ENCODE results near the gene FMN1. TPM values are rescaled to one million over a fixed set of nuclear protein-coding genes. Genes with fewer than 3 reads are reported as not detected.

Gene FMN1
- total RNA-seq, 1 experiment from 2014 or later, result 1.2 TPM

DNA sequence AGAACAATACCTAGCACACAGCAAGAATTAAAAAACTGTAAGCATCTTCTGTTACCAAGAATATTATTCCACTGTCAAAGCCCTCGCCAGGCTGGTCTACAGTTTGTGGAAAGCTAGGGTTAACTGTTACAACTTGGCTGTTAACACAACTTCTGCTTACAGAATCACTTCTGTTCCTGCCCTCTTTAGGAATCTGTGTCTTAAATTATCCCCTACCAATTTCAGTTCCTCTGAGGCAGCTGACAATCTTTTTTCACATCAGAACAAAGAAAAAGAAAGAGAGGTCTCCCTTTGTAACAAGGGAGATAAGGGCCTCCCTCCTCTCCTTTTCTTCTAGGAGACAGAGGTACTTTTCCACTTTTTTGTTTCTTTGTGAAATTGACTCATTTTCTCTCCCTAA lies 188.9 kb downstream of the FMN1 start:
- ChIA-PET POLR2A (no interaction called here), CTCF (no interaction called here)
- no peaks in the 10 kb centered on the region for H3K27me3 Mint-ChIP-seq (ENCODE audit: insufficient read depth, unreplicated experiment)
- no TSS peak for BruUV-seq (replicated peaks)
- TF ChIP-seq, protein P1, sequence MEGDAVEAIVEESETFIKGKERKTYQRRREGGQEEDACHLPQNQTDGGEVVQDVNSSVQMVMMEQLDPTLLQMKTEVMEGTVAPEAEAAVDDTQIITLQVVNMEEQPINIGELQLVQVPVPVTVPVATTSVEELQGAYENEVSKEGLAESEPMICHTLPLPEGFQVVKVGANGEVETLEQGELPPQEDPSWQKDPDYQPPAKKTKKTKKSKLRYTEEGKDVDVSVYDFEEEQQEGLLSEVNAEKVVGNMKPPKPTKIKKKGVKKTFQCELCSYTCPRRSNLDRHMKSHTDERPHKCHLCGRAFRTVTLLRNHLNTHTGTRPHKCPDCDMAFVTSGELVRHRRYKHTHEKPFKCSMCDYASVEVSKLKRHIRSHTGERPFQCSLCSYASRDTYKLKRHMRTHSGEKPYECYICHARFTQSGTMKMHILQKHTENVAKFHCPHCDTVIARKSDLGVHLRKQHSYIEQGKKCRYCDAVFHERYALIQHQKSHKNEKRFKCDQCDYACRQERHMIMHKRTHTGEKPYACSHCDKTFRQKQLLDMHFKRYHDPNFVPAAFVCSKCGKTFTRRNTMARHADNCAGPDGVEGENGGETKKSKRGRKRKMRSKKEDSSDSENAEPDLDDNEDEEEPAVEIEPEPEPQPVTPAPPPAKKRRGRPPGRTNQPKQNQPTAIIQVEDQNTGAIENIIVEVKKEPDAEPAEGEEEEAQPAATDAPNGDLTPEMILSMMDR (IDR thresholded peaks at IDR 0.05; ENCODE audit: unreplicated experiment), result no peak
- H3K36me3 Mint-ChIP-seq (ENCODE audit: insufficient read depth, unreplicated experiment), result no peaks in the 10 kb centered on the region
- H3K27ac Mint-ChIP-seq (ENCODE audit: low read depth, unreplicated experiment), result no peak overlapping the region
- no peaks in the 10 kb centered on the region for H3K9me3 Mint-ChIP-seq (ENCODE audit: unreplicated experiment)
- no peaks in the 10 kb centered on the region for H3K4me1 Mint-ChIP-seq (ENCODE audit: insufficient read depth, unreplicated experiment)
- H3K4me3 Mint-ChIP-seq (ENCODE audit: unreplicated experiment), result no peak overlapping the region
- intact Hi-C loops (cut with micrococcal nuclease), result no loop called here
- DNase-seq (ENCODE audit: unreplicated experiment), result no peak

DNA sequence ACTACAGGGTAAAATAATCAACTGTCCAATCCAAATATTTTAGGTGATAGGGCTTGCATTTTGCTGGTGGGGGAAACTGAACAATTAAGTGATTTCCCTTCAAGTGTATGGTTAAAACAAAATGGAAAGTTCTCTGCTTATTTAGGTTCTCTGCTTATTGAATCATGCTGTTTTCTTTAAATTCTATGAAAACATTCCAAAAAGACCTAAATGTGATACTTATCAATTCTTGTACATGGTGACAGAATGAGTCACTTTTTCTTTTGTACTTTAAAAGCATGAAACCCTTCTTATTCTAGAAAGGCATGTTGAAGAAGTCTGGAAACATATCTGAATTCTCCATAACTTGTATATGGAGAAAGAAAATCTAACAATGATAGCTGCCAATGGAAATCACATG lies 192.6 kb downstream of the FMN1 start:
- no peaks in the 10 kb centered on the region for H3K4me1 Mint-ChIP-seq (ENCODE audit: insufficient read depth, unreplicated experiment)
- TF ChIP-seq, protein P1 (IDR thresholded peaks at IDR 0.05; ENCODE audit: unreplicated experiment), result no peak
- CTCF ChIA-PET, result interaction anchor here (0.6 to 6.7 kb wide), 5 partner anchors 66 to 340 kb away, joined by 3 to 89 read pairs (median 3); no protein-coding TSS in a partner anchor
- no peak overlapping the region for H3K27ac Mint-ChIP-seq (ENCODE audit: low read depth, unreplicated experiment)
- POLR2A ChIA-PET, result interaction anchor here (0.8 kb wide), 1 partner anchor 320 kb away, joined by 3 read pairs; no protein-coding TSS in a partner anchor
- H3K4me3 Mint-ChIP-seq (ENCODE audit: unreplicated experiment), result no peak overlapping the region
- no peaks in the 10 kb centered on the region for H3K9me3 Mint-ChIP-seq (ENCODE audit: unreplicated experiment)
- no peak for DNase-seq (ENCODE audit: unreplicated experiment)
- BruUV-seq (replicated peaks), result no TSS peak
- no peaks in the 10 kb centered on the region for H3K27me3 Mint-ChIP-seq (ENCODE audit: insufficient read depth, unreplicated experiment)
- peaks cover 6% of the 10 kb centered on the region for H3K36me3 Mint-ChIP-seq (ENCODE audit: insufficient read depth, unreplicated experiment)
- intact Hi-C loops (cut with micrococcal nuclease), result no loop called here

DNA sequence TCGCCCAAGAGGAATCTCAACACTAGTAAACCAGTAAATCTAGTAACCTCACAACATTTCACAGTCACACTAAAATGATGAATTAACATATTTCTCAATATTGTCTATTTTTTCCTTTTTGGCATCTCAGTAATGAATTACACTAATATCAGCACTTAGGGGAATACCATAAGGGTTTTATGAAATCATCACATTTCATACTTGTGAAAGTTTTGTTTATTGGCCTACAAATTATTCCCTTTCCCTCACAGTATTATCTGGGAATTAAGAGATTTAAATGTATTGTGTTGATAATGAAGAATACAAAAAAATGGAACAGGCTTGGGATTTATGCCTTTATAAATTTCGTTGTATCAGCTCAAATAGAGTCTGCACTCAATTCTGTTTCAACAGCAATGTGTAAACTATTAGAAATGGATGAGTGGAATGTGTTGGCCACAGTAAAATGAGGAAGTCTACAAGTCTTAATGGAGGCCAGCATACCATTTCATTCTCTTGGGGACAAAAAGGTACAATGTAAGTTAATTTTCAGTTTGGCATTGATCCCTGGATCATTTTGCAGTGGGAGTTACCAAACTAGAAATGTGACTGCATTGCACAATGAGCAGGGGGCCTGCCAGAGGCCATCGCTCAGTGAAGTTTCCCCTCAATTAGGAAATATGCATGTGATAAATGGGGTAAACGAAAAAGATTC lies 195.4 kb downstream of the FMN1 start:
- TF ChIP-seq, protein P1 (IDR thresholded peaks at IDR 0.05; ENCODE audit: unreplicated experiment), result no peak
- H3K4me3 Mint-ChIP-seq (ENCODE audit: unreplicated experiment), result no peak overlapping the region
- BruUV-seq (replicated peaks), result no TSS peak
- no peak overlapping the region for H3K27ac Mint-ChIP-seq (ENCODE audit: low read depth, unreplicated experiment)
- H3K4me1 Mint-ChIP-seq (ENCODE audit: insufficient read depth, unreplicated experiment), result no peaks in the 10 kb centered on the region
- intact Hi-C loops (cut with micrococcal nuclease), result no loop called here
- ChIA-PET CTCF (interaction anchor here (2.0 to 6.7 kb wide), 2 partner anchors 154 to 336 kb away, joined by 6 to 89 read pairs; no protein-coding TSS in a partner anchor), POLR2A (no interaction called here)
- H3K36me3 Mint-ChIP-seq (ENCODE audit: insufficient read depth, unreplicated experiment), result peaks cover 6% of the 10 kb centered on the region
- H3K27me3 Mint-ChIP-seq (ENCODE audit: insufficient read depth, unreplicated experiment), result no peaks in the 10 kb centered on the region
- DNase-seq (ENCODE audit: unreplicated experiment), result no peak
- no peaks in the 10 kb centered on the region for H3K9me3 Mint-ChIP-seq (ENCODE audit: unreplicated experiment)

DNA sequence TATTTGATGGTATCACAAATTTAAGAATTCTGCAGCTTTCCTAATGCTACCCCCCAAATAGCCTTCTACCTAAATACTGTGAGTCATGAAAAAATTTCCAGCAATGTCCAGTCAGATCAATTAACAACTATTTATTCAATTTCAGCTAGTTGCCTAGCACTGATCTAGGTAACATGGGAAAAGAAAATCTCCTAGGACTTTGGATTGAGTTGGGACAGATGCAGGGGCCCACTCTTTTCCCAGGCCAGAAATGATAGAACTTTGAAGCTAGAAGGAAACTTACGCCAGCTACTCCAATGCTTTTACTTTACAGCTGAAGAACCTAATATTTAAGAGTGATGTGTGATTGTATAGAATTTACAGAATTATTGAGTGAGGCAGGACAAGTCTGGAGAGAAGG lies 196.3 kb downstream of the FMN1 start:
- TF ChIP-seq, protein P1 (IDR thresholded peaks at IDR 0.05; ENCODE audit: unreplicated experiment), result no peak
- H3K27me3 Mint-ChIP-seq (ENCODE audit: insufficient read depth, unreplicated experiment), result no peaks in the 10 kb centered on the region
- no peak overlapping the region for H3K4me3 Mint-ChIP-seq (ENCODE audit: unreplicated experiment)
- intact Hi-C loops (cut with micrococcal nuclease), result no loop called here
- no peaks in the 10 kb centered on the region for H3K9me3 Mint-ChIP-seq (ENCODE audit: unreplicated experiment)
- peaks cover 6% of the 10 kb centered on the region for H3K36me3 Mint-ChIP-seq (ENCODE audit: insufficient read depth, unreplicated experiment)
- DNase-seq (ENCODE audit: unreplicated experiment), result no peak
- no peak overlapping the region for H3K27ac Mint-ChIP-seq (ENCODE audit: low read depth, unreplicated experiment)
- POLR2A ChIA-PET, result no interaction called here
- CTCF ChIA-PET, result interaction anchor here (0.6 to 6.7 kb wide), 6 partner anchors 42 to 979 kb away, joined by 3 to 89 read pairs (median 12); no protein-coding TSS in a partner anchor
- H3K4me1 Mint-ChIP-seq (ENCODE audit: insufficient read depth, unreplicated experiment), result no peaks in the 10 kb centered on the region
- no TSS peak for BruUV-seq (replicated peaks)

Measured in MCF 10A (cell line).